ENCODE data around the gene PTPRK.

DNA sequence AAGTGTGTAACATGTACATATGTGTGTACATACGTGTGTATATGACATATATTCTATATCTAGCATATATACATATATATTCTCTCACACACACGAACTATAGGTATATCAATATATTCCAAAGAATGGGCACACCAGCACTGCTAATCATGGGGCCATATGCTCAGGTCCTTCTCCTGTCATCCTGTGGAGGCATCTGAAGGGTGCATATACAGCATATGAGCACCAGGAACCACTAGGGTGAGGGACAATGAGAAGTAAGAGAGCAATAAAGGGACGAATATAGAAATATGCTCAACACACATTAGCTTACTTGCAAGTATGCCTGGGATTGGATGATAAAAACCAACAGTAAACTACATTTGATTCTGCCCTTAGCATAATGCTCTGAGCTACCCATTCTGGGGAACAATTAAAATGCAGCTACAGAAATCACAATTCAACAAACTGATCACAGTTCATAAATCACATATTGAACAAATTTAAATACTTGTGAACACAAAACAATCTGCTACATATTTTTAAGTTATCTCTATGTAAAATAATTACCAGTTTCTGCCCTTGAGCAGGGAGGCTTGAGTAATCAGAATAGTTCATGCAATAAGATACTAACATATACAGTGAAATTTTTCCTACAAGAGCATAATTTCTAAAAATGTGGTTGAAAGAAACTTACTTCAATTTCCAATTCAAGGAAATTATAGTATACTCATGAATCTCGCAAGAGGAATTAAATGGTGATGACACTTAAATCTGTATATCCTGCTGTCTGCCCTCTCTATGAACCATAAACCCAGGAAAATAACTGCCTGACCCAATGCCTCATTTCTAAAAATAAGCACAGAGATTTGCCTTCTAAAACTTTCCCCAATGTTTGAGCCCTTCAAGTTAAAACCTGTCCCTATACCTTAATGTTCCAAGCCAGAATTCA lies 347.4 kb downstream of the PTPRK start:
- TF ChIP-seq, protein P1, sequence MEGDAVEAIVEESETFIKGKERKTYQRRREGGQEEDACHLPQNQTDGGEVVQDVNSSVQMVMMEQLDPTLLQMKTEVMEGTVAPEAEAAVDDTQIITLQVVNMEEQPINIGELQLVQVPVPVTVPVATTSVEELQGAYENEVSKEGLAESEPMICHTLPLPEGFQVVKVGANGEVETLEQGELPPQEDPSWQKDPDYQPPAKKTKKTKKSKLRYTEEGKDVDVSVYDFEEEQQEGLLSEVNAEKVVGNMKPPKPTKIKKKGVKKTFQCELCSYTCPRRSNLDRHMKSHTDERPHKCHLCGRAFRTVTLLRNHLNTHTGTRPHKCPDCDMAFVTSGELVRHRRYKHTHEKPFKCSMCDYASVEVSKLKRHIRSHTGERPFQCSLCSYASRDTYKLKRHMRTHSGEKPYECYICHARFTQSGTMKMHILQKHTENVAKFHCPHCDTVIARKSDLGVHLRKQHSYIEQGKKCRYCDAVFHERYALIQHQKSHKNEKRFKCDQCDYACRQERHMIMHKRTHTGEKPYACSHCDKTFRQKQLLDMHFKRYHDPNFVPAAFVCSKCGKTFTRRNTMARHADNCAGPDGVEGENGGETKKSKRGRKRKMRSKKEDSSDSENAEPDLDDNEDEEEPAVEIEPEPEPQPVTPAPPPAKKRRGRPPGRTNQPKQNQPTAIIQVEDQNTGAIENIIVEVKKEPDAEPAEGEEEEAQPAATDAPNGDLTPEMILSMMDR (conservative IDR thresholded peaks at IDR 0.05): no peak
- TF ChIP-seq EZH2 (IDR thresholded peaks at IDR 0.05; ENCODE audit: low read depth): no peak
